Fibroblast of mammary gland (primary cell): ENCODE results near the gene PIP4K2B.

Experiments
- DNase-seq: peaks from one replicate; pipeline ENCODE4 v3.0.0-alpha.2; 2010; ENCODE audit warnings: low read depth
- H3K4me3 ChIP-seq: 2 replicates; pipeline ENCODE4 v1.5.1; 2011; ENCODE audit warnings: low read depth, mild to moderate bottlenecking, low read length, moderate library complexity; ENCODE audit not compliant: control insufficient read depth
- CTCF ChIP-seq: conservative IDR thresholded peaks from 2 replicates; pipeline ENCODE4 v1.5.1; 2011; ENCODE audit warnings: low read depth, low read length, inconsistent platforms; ENCODE audit not compliant: control insufficient read depth, insufficient read depth

Gene PIP4K2B

DNA sequence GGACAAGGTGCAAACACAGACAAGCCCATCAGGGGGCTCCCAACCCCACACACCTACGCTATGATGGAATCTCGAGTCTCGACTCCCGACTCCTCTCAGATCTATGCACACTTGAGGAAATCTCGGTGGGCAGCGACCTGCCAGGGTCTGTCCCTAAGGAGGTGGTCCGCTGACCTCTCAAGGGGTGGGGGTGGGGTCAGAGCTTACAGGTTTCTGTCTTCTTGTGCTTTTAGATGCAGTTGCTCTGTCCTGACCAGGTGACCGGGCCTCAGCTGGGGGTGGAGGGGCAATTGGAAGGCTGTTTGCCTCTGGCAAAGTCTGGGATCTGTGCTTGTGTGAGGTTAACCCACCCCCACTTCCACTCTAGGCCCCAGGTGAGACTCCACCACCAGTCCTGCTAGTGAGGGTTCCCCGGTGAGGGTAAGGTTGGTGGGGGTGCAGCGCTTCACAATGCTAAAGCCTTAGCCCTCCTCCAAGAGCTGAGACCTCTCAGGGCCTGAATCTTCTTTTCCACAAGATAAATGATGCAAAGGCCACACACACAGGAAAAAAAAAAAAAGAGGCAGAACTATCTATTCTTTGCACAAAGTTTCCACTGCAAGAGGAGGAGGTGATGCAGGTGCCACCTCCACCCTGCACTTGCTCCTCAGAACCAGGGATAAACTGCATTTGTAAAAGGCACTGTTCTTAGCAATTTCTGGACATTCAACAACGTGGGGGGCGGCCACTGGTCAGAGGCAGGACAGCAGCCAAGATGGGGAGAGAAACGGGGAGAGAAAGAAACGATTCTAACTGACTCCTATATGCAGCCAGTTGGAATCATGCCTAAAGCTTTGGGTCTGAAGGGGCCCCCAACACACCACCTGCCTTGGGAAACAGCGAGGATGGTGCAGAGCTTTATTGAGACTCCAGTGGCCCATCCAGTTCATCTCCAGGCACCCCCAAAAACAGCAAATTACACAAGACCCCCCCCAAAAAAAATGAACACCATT lies 65.1 kb downstream of the PIP4K2B start:
- TF ChIP-seq CTCF: peak; percentile 18
- no peak overlapping the region for H3K4me3 ChIP-seq
- no peak for DNase-seq

GRCh38 chr17:38733282-38733981 lies 65.9 kb downstream of the PIP4K2B start:
- DNase-seq: no peak
- H3K4me3 ChIP-seq: no peak overlapping the region
- TF ChIP-seq CTCF: no peak

GRCh38 chr17:38732376-38733281 lies 66.7 kb downstream of the PIP4K2B start:
- H3K4me3 ChIP-seq: no peak overlapping the region
- DNase-seq: no peak
- TF ChIP-seq CTCF: no peak

DNA sequence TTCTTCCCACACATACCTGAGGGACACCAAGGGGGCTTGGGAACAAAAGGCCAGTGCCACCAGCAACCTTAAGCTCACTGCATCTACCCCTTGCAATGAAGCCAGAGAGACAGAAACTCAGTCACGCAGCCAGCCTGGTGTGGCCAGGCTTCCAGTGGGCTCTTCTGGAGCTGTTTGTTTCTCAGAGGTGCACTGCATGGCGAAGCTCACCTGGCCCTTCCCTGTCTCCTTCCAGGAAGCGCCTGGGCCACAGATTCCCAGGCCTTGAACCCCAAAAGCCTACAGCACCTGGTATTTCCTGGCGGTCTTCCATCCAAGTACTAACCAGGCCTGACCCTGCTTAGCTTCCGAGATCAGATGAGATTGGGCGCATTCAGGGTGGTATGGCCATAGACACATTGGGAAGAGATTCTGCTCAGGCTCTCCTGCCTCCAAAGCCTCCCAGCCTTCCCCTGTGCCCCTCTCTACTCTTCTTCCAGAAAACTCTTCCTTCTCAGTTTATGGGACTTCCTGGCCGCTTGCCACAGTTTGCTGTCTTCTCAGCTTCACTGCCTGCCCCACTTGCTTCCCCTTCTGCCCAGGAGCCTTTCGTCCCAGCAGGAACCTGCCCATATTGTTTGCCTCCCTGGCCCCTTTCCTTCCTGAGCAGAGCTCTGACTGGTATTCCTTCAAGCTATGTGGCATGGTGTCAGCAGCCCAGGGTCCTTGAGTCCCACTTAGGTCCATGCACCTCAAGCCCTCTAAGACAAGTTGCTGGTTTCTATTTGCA lies 67.6 kb downstream of the PIP4K2B start:
- DNase-seq: no peak
- no peak for TF ChIP-seq CTCF
- peak overlapping the region; percentile 73 for H3K4me3 ChIP-seq

DNA sequence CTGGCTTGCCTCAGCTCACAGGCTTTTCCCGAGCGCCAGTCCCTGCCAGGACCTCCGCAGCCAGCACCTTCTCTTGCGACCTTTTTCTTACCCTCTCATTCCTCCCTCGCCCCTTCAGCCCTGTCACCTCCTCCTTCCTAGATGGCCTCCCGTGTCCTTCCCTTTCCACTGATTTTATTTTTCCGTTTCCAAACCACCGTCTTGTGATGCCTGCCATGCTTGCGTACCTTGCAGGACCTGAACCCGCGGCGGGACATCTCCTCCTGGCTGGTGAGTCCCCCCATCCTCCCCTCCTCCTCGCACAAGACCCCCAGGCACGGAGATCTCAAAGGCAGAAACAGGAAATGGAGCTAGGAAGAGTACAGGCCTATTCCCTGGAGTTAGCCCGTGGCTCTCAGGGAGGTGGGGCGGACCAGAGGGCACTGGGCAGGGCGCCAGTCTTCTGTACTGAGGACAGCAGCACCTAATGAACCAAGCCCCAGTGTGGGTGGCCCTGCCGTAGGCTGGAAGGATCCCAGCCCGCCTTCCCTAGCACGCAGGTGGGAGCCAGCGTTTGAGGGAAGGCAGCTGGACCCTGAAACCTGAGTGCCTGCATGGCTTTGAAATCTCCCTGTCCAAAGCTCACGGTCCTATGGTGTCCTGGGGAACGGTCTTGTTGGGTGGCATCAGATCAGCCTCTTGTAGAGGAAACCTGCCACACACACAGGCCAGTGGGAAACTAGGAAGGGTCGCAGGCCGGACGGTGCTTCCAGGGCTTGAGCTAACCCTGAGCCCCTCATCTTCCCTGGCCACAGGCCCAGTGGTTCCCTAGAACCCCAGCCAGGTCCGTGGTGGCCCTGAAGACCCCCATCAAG lies 68.6 kb downstream of the PIP4K2B start:
- peak; percentile 71 for DNase-seq
- no peak for TF ChIP-seq CTCF
- H3K4me3 ChIP-seq: peak overlapping the region; percentile 73
